PC-3 (cell line): ENCODE measurements around the gene VEGFA.

Source experiments
- CTCF ChIP-seq: fragments of 300-600 bp; sonication (generic); conservative IDR thresholded peaks from 2 replicates; pipeline ENCODE4 v1.5.1; 2017; ENCODE audit warnings: antibody characterized with exemption, low read depth, mild to moderate bottlenecking, low read length
- EZH2 ChIP-seq: fragments of 300-600 bp; sonication (generic); IDR thresholded peaks from one replicate; pipeline ENCODE4 v1.6.1; 2017; ENCODE audit warnings: antibody characterized with exemption, mild to moderate bottlenecking, low read length; ENCODE audit not compliant: unreplicated experiment
- EZH2phosphoT487 ChIP-seq: fragments of 300-600 bp; sonication (generic); IDR thresholded peaks from 2 replicates; pipeline ENCODE4 v1.6.1; 2018; ENCODE audit warnings: mild to moderate bottlenecking, antibody characterized with exemption, low read length, borderline replicate concordance

- TF ChIP-seq CTCF, result no peak
- TF ChIP-seq EZH2phosphoT487, result no peak
- no peak for TF ChIP-seq EZH2
Measured at GRCh38 chr6:43831191-43831590, 61.2 kb downstream of the VEGFA start.
